ENCODE measurements around the gene SCAI. TPM values are rescaled to one million over a fixed set of nuclear protein-coding genes. Genes with fewer than 3 reads are reported as not detected.

The SCAI gene
- total and polyA plus RNA-seq, 2 experiments from 2014 or later = 13.3 to 35.0 TPM

- peaks cover 6% of the 10 kb centered on the region for H3K4me1 Mint-ChIP-seq
- Histone ChIP-seq H3K79me2 (replicated peaks; ENCODE audit: insufficient read depth) (no peaks in the 10 kb centered on the region), H2AFZ (no peak overlapping the region), H3F3A (replicated peaks; ENCODE audit: low read depth) (peaks cover 10% of the 10 kb centered on the region), H3K36me3 (ENCODE audit: insufficient read depth) (no peaks in the 10 kb centered on the region; the same call in 1 of the 2 replicates), H3K27ac (ENCODE audit: low read depth) (no peak overlapping the region), H3K9me2 (ENCODE audit: insufficient read depth) (no peaks in the 10 kb centered on the region), H3K4me2 (no peak overlapping the region), H3K4me1 (ENCODE audit: insufficient read depth) (peaks cover 8% of the 10 kb centered on the region; the same call in 1 of the 2 replicates), H3K4me3 (no peak overlapping the region), H4K20me1 (replicated peaks; ENCODE audit: insufficient read depth) (no peaks in the 10 kb centered on the region), H3K27me3 (ENCODE audit: insufficient read depth) (no peaks in the 10 kb centered on the region)
- ATAC-seq = no peak
- no peaks in the 10 kb centered on the region for H3K27me3 Mint-ChIP-seq (ENCODE audit: insufficient read depth, low read depth, poor library complexity)
- H3K27ac Mint-ChIP-seq = no peak overlapping the region
- TF ChIP-seq ZNF331 (CRISPR knock-in tag; IDR thresholded peaks at IDR 0.05; ENCODE audit: low read depth) = no peak
- no peak for TF ChIP-seq EZH2phosphoT487 (IDR thresholded peaks at IDR 0.05; ENCODE audit: unreplicated experiment)
- TF ChIP-seq POLR2AphosphoS5 (IDR thresholded peaks at IDR 0.05; ENCODE audit: low read depth) = no peak
- no peak for TF ChIP-seq REST (IDR thresholded peaks at IDR 0.05; ENCODE audit: unreplicated experiment)
- TF ChIP-seq NANOG (IDR thresholded peaks at IDR 0.05; ENCODE audit: borderline replicate concordance) = no peak
- TF ChIP-seq ZNF114 (CRISPR knock-in tag; IDR thresholded peaks at IDR 0.05) = no peak
- TF ChIP-seq CTCF (conservative IDR thresholded peaks at IDR 0.05; ENCODE audit: low read depth in 2 of 2) = no peak
- TF ChIP-seq ZNF462 (CRISPR knock-in tag; IDR thresholded peaks at IDR 0.05) = no peak
- no peak for TF ChIP-seq JUNB (IDR thresholded peaks at IDR 0.05; ENCODE audit: unreplicated experiment)
- H3K4me3 Mint-ChIP-seq = no peak overlapping the region
- H3K9me3 Mint-ChIP-seq = no peaks in the 10 kb centered on the region
- DNase-seq (ENCODE audit: low spot score) = no peak
- no peaks in the 10 kb centered on the region for H3K36me3 Mint-ChIP-seq (ENCODE audit: low read depth)
Observed at GRCh38 chr9:124946167-124946566, 197.2 kb downstream of the SCAI start.
